H9 (cell line): ENCODE data around the gene SEMA3D. TPM values are rescaled to one million over a fixed set of nuclear protein-coding genes. Genes with fewer than 3 reads are reported as not detected.

Experiments
- DNase-seq: peaks from one replicate; pipeline ENCODE4 v3.0.0-alpha.2; 2017
- H2AFZ ChIP-seq: one replicate; pipeline ENCODE4 v1.6.1; 2013; ENCODE audit warnings: mild to moderate bottlenecking, low read length, control low read depth, moderate library complexity
- H2AK5ac ChIP-seq: 2 replicates; pipeline ENCODE4 v1.6.1; 2013; ENCODE audit warnings: low read length, control low read depth, mixed read lengths; ENCODE audit not compliant: insufficient read length
- H2BK120ac ChIP-seq: one replicate; pipeline ENCODE4 v1.6.1; 2013; ENCODE audit warnings: low read depth, mild to moderate bottlenecking, low read length, control low read depth, inconsistent platforms; ENCODE audit not compliant: poor library complexity, severe bottlenecking
- H2BK12ac ChIP-seq: 2 replicates; pipeline ENCODE4 v1.6.1; 2013; ENCODE audit warnings: low read length, control low read depth, mixed read lengths, low read depth; ENCODE audit not compliant: insufficient read length
- H2BK15ac ChIP-seq: 2 replicates; pipeline ENCODE4 v1.6.1; 2013; ENCODE audit warnings: low read depth, low read length, control low read depth
- H2BK20ac ChIP-seq: one replicate; pipeline ENCODE4 v1.6.1; 2013; ENCODE audit warnings: low read depth, mild to moderate bottlenecking, low read length, control low read depth, inconsistent platforms; ENCODE audit not compliant: poor library complexity, severe bottlenecking
- H2BK5ac ChIP-seq: 2 replicates; pipeline ENCODE4 v1.6.1; 2013; ENCODE audit warnings: low read length, control low read depth, mixed read lengths; ENCODE audit not compliant: insufficient read length
- H3K14ac ChIP-seq: 2 replicates; pipeline ENCODE4 v1.6.1; 2013; ENCODE audit warnings: low read length, control low read depth; ENCODE audit not compliant: insufficient read depth
- H3K18ac ChIP-seq: 2 replicates; pipeline ENCODE4 v1.6.1; 2013; ENCODE audit warnings: low read depth, mild to moderate bottlenecking, mixed read lengths, low read length, control low read depth; ENCODE audit not compliant: insufficient read length
- H3K23ac ChIP-seq: 2 replicates; pipeline ENCODE4 v1.6.1; 2013; ENCODE audit warnings: low read length, control low read depth, mixed read lengths, low read depth; ENCODE audit not compliant: insufficient read length
- H3K23me2 ChIP-seq: 2 replicates; pipeline ENCODE4 v1.6.1; 2013; ENCODE audit warnings: low read depth, mild to moderate bottlenecking, mixed read lengths, low read length, control low read depth; ENCODE audit not compliant: insufficient read length, poor library complexity, severe bottlenecking
- H3K27ac ChIP-seq: 2 replicates; pipeline ENCODE4 v1.5.1; 2013; ENCODE audit warnings: low read length, control low read depth, mixed read lengths, low read depth; ENCODE audit not compliant: insufficient read length
- H3K27me3 ChIP-seq: 2 replicates; pipeline ENCODE4 v1.6.1; 2013; ENCODE audit warnings: low read length, control low read depth, inconsistent platforms; ENCODE audit not compliant: insufficient read depth
- H3K4ac ChIP-seq: 2 replicates; pipeline ENCODE4 v1.6.1; 2013; ENCODE audit warnings: low read depth, mild to moderate bottlenecking, control low read depth, inconsistent platforms, low read length, moderate library complexity
- H3K4me1 ChIP-seq: 2 replicates; pipeline ENCODE4 v1.6.1; 2013; ENCODE audit warnings: low read length, control low read depth, inconsistent platforms; ENCODE audit not compliant: insufficient read depth
- H3K4me2 ChIP-seq: 2 replicates; pipeline ENCODE4 v1.6.1; 2013; ENCODE audit warnings: low read length, control low read depth, mixed read lengths; ENCODE audit not compliant: insufficient read length, insufficient read depth
- H3K56ac ChIP-seq: 2 replicates; pipeline ENCODE4 v1.6.1; 2013; ENCODE audit warnings: low read depth, mild to moderate bottlenecking, mixed read lengths, low read length, control low read depth; ENCODE audit not compliant: insufficient read length
- H3K79me1 ChIP-seq: 2 replicates; pipeline ENCODE4 v1.6.1; 2013; ENCODE audit warnings: low read depth, mild to moderate bottlenecking, moderate library complexity, low read length, control low read depth, inconsistent platforms; ENCODE audit not compliant: insufficient read depth, poor library complexity, severe bottlenecking
- H3K79me2 ChIP-seq: 2 replicates; pipeline ENCODE4 v1.6.1; 2013; ENCODE audit warnings: low read length, control low read depth, inconsistent platforms; ENCODE audit not compliant: insufficient read depth
- H3K9ac ChIP-seq: 2 replicates; pipeline ENCODE4 v1.6.1; 2013; ENCODE audit warnings: low read length, control low read depth, mixed read lengths; ENCODE audit not compliant: insufficient read length; ENCODE audit errors: extremely low read depth
- H3K9me3 ChIP-seq: one replicate; pipeline ENCODE4 v1.6.1; 2013; ENCODE audit warnings: low read depth, low read length, inconsistent platforms; ENCODE audit not compliant: control insufficient read depth
- H3T11ph ChIP-seq: one replicate; pipeline ENCODE4 v1.6.1; 2013; ENCODE audit warnings: mild to moderate bottlenecking, low read length, control low read depth, inconsistent platforms
- H4K20me1 ChIP-seq: one replicate; pipeline ENCODE4 v1.6.1; 2013; ENCODE audit not compliant: control insufficient read depth, insufficient read length, insufficient read depth
- H4K5ac ChIP-seq: 2 replicates; pipeline ENCODE4 v1.6.1; 2013; ENCODE audit warnings: low read depth, mild to moderate bottlenecking, mixed read lengths, low read length, control low read depth; ENCODE audit not compliant: insufficient read length
- H4K8ac ChIP-seq: replicated peaks from 2 replicates; pipeline ENCODE4 v1.6.1; 2013; ENCODE audit warnings: low read length, control low read depth, mixed read lengths, low read depth; ENCODE audit not compliant: insufficient read length
- H4K91ac ChIP-seq: 2 replicates; pipeline ENCODE4 v1.6.1; 2013; ENCODE audit warnings: low read depth, mild to moderate bottlenecking, moderate library complexity, mixed read lengths, low read length, control low read depth; ENCODE audit not compliant: insufficient read length
- H3K27ac Mint-ChIP-seq, 3 experiments: 2 replicates in 2 of 3; 3 replicates in 1 of 3; pipeline ENCODE4 v1.8.0; 2020 to 2021; ENCODE audit warnings: mixed read lengths in 3 of 3, mild to moderate bottlenecking in 1 of 3, moderate library complexity in 1 of 3
- H3K27me3 Mint-ChIP-seq: 2 replicates; pipeline ENCODE4 v1.8.0; 2021; ENCODE audit warnings: low read depth, mild to moderate bottlenecking, moderate library complexity, mixed read lengths
- H3K36me3 Mint-ChIP-seq, 3 experiments: 2 replicates in 2 of 3; 3 replicates in 1 of 3; pipeline ENCODE4 v1.8.0; 2020 to 2021; ENCODE audit warnings: low read depth in 3 of 3, mixed read lengths in 3 of 3; ENCODE audit not compliant: insufficient read depth in 1 of 3
- H3K4me1 Mint-ChIP-seq, 2 experiments: 2 replicates each; pipeline ENCODE4 v1.8.0; 2020; ENCODE audit warnings: mixed read lengths in 2 of 2
- H3K4me3 Mint-ChIP-seq, 2 experiments: 2 replicates in 1 of 2; 3 replicates in 1 of 2; pipeline ENCODE4 v1.8.0; 2020 to 2021; ENCODE audit warnings: mild to moderate bottlenecking in 2 of 2, mixed read lengths in 2 of 2, moderate library complexity in 1 of 2
- H3K9me3 Mint-ChIP-seq, 2 experiments: 2 replicates in 1 of 2; 3 replicates in 1 of 2; pipeline ENCODE4 v1.8.0; 2020; ENCODE audit warnings: mild to moderate bottlenecking in 2 of 2, mixed read lengths in 2 of 2, moderate library complexity in 1 of 2
- WGBS: extraction: QIAGEN DNeasy Blood & Tissue Kit; methylation state at CpG from one replicate; pipeline ENCODE4 v1.1.7; 2013; ENCODE audit warnings: missing lambda C conversion rate, low lambda C conversion rate, mixed read lengths; ENCODE audit not compliant: insufficient read length; ENCODE audit errors: extremely low coverage; 5-methylcytosine and 5-hydroxymethylcytosine counted together
- total RNA-seq: library from RNA; stranded (reverse); gene quantifications from 2 replicates; pipeline ENCODE4 v1.2.1, GENCODE V29; 2021
- TF ChIP-seq, protein P1 (sequence below): fragments of 200-600 bp; sonication (generic); conservative IDR thresholded peaks from 3 replicates; pipeline ENCODE4 v1.8.0; 2021; ENCODE audit warnings: antibody characterized with exemption, mild to moderate bottlenecking

The SEMA3D gene
- total RNA-seq, 1 experiment from 2014 or later: 5.4 TPM

DNA sequence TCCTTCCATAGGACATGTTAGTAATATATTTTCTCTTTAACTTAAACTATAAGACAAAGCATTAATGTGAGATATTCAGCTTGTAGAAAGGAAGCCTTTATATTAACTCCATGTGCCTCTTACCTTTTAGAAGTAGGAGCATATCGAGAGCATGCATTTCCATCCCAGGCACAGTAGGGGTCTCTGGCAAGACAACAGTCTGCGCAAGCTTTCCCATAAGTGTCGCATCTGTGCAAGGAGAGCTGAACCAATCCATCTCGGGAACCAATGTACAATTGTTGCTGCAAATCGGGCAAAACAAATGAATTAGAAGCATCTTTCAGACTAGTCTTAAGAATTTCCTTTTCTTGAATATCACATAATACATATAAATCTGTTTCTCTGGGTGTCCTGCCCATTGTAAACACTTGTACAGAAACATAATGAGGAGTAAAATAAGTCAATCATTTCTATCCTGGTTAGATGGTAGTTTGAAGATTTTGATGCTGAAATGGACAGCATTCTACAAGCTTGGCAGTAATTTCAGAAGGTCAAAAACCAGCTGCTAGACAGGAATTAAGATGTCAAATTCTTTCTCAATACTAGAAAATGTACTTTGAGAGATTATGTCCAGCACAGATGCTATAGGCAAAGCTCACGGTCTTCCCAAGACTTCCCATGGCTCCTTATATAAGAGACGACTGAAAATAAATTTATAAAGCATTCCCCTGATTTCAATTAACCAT is 171.8 kb downstream of the SEMA3D start:
- Histone ChIP-seq H4K8ac (no peak overlapping the region), H2BK5ac (no peak overlapping the region), H3K9me3 (no peaks in the 10 kb centered on the region), H3K23ac (no peak overlapping the region), H2AFZ (no peak overlapping the region), H2BK120ac (no peak overlapping the region), H3T11ph (no peak overlapping the region), H3K79me1 (no peaks in the 10 kb centered on the region), H3K9ac (no peak overlapping the region), H3K4me1 (peaks cover 2% of the 10 kb centered on the region; the same call in 1 of the 2 replicates), H2BK15ac (no peak overlapping the region), H3K27ac (no peak overlapping the region), H3K79me2 (no peaks in the 10 kb centered on the region), H3K4ac (no peak overlapping the region), H3K27me3 (no peaks in the 10 kb centered on the region), H3K23me2 (no peaks in the 10 kb centered on the region), H2BK12ac (no peak overlapping the region), H3K56ac (no peak overlapping the region), H2BK20ac (no peak overlapping the region), H3K4me2 (no peak overlapping the region), H3K14ac (no peak overlapping the region), H4K20me1 (no peaks in the 10 kb centered on the region), H4K5ac (no peak overlapping the region), H2AK5ac (no peak overlapping the region), H3K18ac (no peak overlapping the region), H4K91ac (no peak overlapping the region)
- Mint-ChIP-seq H3K4me3 (no peak overlapping the region), H3K27ac (no peak overlapping the region), H3K9me3 (no peaks in the 10 kb centered on the region), H3K36me3 (no peaks in the 10 kb centered on the region), H3K27me3 (no peaks in the 10 kb centered on the region), H3K4me1 (peaks cover 19 to 20% of the 10 kb centered on the region in 2 experiments)
- DNase-seq: no peak
- no CpG with 5 or more reads among the region's 7 CpGs for WGBS
- TF ChIP-seq, protein P1, sequence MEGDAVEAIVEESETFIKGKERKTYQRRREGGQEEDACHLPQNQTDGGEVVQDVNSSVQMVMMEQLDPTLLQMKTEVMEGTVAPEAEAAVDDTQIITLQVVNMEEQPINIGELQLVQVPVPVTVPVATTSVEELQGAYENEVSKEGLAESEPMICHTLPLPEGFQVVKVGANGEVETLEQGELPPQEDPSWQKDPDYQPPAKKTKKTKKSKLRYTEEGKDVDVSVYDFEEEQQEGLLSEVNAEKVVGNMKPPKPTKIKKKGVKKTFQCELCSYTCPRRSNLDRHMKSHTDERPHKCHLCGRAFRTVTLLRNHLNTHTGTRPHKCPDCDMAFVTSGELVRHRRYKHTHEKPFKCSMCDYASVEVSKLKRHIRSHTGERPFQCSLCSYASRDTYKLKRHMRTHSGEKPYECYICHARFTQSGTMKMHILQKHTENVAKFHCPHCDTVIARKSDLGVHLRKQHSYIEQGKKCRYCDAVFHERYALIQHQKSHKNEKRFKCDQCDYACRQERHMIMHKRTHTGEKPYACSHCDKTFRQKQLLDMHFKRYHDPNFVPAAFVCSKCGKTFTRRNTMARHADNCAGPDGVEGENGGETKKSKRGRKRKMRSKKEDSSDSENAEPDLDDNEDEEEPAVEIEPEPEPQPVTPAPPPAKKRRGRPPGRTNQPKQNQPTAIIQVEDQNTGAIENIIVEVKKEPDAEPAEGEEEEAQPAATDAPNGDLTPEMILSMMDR: no peak
